Measurements from ENCODE around the gene ANKAR. TPM values are rescaled to one million over a fixed set of nuclear protein-coding genes. Genes with fewer than 3 reads are reported as not detected.

Gene ANKAR
- total and polyA plus RNA-seq, 2 of the 4 experiments (the other 2 are of a cell fraction) = 0.96 to 2.2 TPM

- in situ Hi-C loops (cut with MboI; ENCODE audit: low sequenced_read_pairs) = loop anchor here (10.0 kb wide), 1 partner anchor 161 kb away; no protein-coding TSS in a partner anchor
Measured at GRCh38 chr2:189635353-189635752, 39.1 kb upstream of the ANKAR start.

More at GRCh38 chr2:189635353-189635752, 39.1 kb upstream of the ANKAR start:
- no peak overlapping the region for H3K4me2 ChIP-seq (ENCODE audit: low read depth, low read length)
- no peak overlapping the region for H2BK20ac ChIP-seq (ENCODE audit: low read depth, low read length)
- H3K27ac ChIP-seq (ENCODE audit: insufficient read depth, low read length) = no peak overlapping the region
- WGBS, 2 experiments (ENCODE audit: extremely low coverage in 2 of 2, insufficient read length in 1 of 2) = 55% methylated on average over 2 of the region's 2 CpGs; no CpG with 5 or more reads in 1 of the 2 experiments
- H3K36me3 ChIP-seq (ENCODE audit: control insufficient read depth, insufficient read depth, low read length) = no peaks in the 10 kb centered on the region
- H2BK5ac ChIP-seq (ENCODE audit: low read depth, low read length, poor library complexity, severe bottlenecking) = no peak overlapping the region
- no peak for DNase-seq
- no peak overlapping the region for H3K4me3 ChIP-seq (ENCODE audit: insufficient read depth, low read depth, low read length)
- no peak overlapping the region for H4K5ac ChIP-seq (ENCODE audit: low read depth, low read length)
- POLR2A ChIA-PET (ENCODE audit: unreplicated experiment) = no interaction called here
- H2AFZ ChIP-seq (replicated peaks; ENCODE audit: low read length, poor library complexity) = no peak overlapping the region
- no peaks in the 10 kb centered on the region; the same call in 1 of the 2 replicates for H3K9me1 ChIP-seq (ENCODE audit: insufficient read depth, low read length)
- ATAC-seq (ENCODE audit: low read depth) = no peak
- peaks cover 3% of the 10 kb centered on the region; the same call in 1 of the 2 replicates for H3K4me1 ChIP-seq (ENCODE audit: control insufficient read depth, insufficient read depth, low read length)
- no peaks in the 10 kb centered on the region for H4K20me1 ChIP-seq (ENCODE audit: insufficient read depth, low read length)
- no peaks in the 10 kb centered on the region for H3K9me3 ChIP-seq (ENCODE audit: control insufficient read depth, insufficient read depth, low read length)
- no TSS peak for BruUV-seq (replicated peaks)
- no peak overlapping the region for H3K4ac ChIP-seq (ENCODE audit: low read depth, low read length)
- H3K18ac ChIP-seq (ENCODE audit: low read depth, low read length) = no peak overlapping the region
- no peak overlapping the region for H3K9ac ChIP-seq (ENCODE audit: low read depth, low read length)
- H2BK120ac ChIP-seq (ENCODE audit: low read depth, low read length) = no peak overlapping the region
- no peaks in the 10 kb centered on the region for H3K27me3 ChIP-seq (ENCODE audit: control insufficient read depth, insufficient read depth, low read length)
- H2AK9ac ChIP-seq (replicated peaks; ENCODE audit: low read depth, low read length, poor library complexity) = no peak overlapping the region
- no peak overlapping the region for H4K8ac ChIP-seq (ENCODE audit: low read depth in 2 of 2, low read length in 2 of 2)
- H3K79me1 ChIP-seq (ENCODE audit: low read depth in 1 of 2, low read length in 2 of 2) = no peaks in the 10 kb centered on the region
- H4K91ac ChIP-seq (ENCODE audit: insufficient read depth, low read depth, low read length) = no peak overlapping the region
- no peak overlapping the region for H3K23ac ChIP-seq (ENCODE audit: low read depth, low read length)
- CTCF ChIA-PET = no interaction called here
- no peak overlapping the region for H3K14ac ChIP-seq (replicated peaks; ENCODE audit: low read depth, low read length)
- no peak overlapping the region for H2AK5ac ChIP-seq (ENCODE audit: low read depth, low read length)
- H3K56ac ChIP-seq (ENCODE audit: extremely low read depth, insufficient read depth, low read length) = no peak overlapping the region
- no peak overlapping the region for H2BK15ac ChIP-seq (ENCODE audit: low read depth, low read length)
- intact Hi-C loops (cut with micrococcal nuclease) (no loop called here), dilution Hi-C loops (cut with HindIII; ENCODE audit: low sequenced_read_pairs, unreplicated experiment) (no loop called here)
- TF ChIP-seq MAZ (IDR thresholded peaks at IDR 0.05; ENCODE audit: borderline replicate concordance, low read depth, low read length) = no peak
- TF ChIP-seq RCOR1 (IDR thresholded peaks at IDR 0.05; ENCODE audit: insufficient replicate concordance, low read length) = no peak
- TF ChIP-seq CHD1 (IDR thresholded peaks at IDR 0.05; ENCODE audit: low read depth, low read length) = no peak
- no peak for TF ChIP-seq FOS (IDR thresholded peaks at IDR 0.05; ENCODE audit: low read depth, low read length)
- TF ChIP-seq, protein P1, sequence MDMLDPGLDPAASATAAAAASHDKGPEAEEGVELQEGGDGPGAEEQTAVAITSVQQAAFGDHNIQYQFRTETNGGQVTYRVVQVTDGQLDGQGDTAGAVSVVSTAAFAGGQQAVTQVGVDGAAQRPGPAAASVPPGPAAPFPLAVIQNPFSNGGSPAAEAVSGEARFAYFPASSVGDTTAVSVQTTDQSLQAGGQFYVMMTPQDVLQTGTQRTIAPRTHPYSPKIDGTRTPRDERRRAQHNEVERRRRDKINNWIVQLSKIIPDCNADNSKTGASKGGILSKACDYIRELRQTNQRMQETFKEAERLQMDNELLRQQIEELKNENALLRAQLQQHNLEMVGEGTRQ (IDR thresholded peaks at IDR 0.05; ENCODE audit: low read depth, low read length) = no peak
- TF ChIP-seq RFX5 (IDR thresholded peaks at IDR 0.05; ENCODE audit: low read depth, low read length) = no peak
- TF ChIP-seq, protein P2, sequence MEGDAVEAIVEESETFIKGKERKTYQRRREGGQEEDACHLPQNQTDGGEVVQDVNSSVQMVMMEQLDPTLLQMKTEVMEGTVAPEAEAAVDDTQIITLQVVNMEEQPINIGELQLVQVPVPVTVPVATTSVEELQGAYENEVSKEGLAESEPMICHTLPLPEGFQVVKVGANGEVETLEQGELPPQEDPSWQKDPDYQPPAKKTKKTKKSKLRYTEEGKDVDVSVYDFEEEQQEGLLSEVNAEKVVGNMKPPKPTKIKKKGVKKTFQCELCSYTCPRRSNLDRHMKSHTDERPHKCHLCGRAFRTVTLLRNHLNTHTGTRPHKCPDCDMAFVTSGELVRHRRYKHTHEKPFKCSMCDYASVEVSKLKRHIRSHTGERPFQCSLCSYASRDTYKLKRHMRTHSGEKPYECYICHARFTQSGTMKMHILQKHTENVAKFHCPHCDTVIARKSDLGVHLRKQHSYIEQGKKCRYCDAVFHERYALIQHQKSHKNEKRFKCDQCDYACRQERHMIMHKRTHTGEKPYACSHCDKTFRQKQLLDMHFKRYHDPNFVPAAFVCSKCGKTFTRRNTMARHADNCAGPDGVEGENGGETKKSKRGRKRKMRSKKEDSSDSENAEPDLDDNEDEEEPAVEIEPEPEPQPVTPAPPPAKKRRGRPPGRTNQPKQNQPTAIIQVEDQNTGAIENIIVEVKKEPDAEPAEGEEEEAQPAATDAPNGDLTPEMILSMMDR (conservative IDR thresholded peaks at IDR 0.05; ENCODE audit: low read depth, low read length) = no peak
- TF ChIP-seq SMC3 (IDR thresholded peaks at IDR 0.05; ENCODE audit: low read depth, low read length) = no peak
- TF ChIP-seq CEBPB (IDR thresholded peaks at IDR 0.05; ENCODE audit: low read depth, low read length) = no peak
- TF ChIP-seq NFE2L2 (IDR thresholded peaks at IDR 0.05; ENCODE audit: low read depth, low read length) = no peak
- TF ChIP-seq RAD21 (IDR thresholded peaks at IDR 0.05; ENCODE audit: low read length) = no peak
- TF ChIP-seq POLR2A (IDR thresholded peaks at IDR 0.05; ENCODE audit: low read depth, low read length) = no peak
- TF ChIP-seq BHLHE40 (IDR thresholded peaks at IDR 0.05; ENCODE audit: low read depth, low read length) = no peak
- TF ChIP-seq MXI1 (IDR thresholded peaks at IDR 0.05; ENCODE audit: borderline replicate concordance, low read depth, low read length) = no peak
- TF ChIP-seq ELK1 (IDR thresholded peaks at IDR 0.05; ENCODE audit: borderline replicate concordance, low read depth, low read length) = no peak
- TF ChIP-seq MAFK (IDR thresholded peaks at IDR 0.05; ENCODE audit: low read depth, low read length) = no peak

Measured in IMR-90 (cell line).